Psoas muscle (tissue), 8 donors: ENCODE results near the gene ME2. TPM values are rescaled to one million over a fixed set of nuclear protein-coding genes. Genes with fewer than 3 reads are reported as not detected.
"Not testable (repeated sequence)": the region's sequence is repeated elsewhere in the genome, so short reads cannot be mapped to it uniquely, and the experiment has no call there.

Source experiments
- ATAC-seq, 4 donors: fragments of 200-7000 bp; cut with Tn5 transposase; one replicate each; pipeline ENCODE4 v1.9.1; 2020; ENCODE audit warnings: moderate library complexity in 3 of 4, mild to moderate bottlenecking in 2 of 4
- DNase-seq, 2 donors: peaks; one replicate each; pipeline ENCODE4 v3.0.0-alpha.2; 2020
- H3K27ac ChIP-seq: fragments of 200-600 bp; one replicate; pipeline ENCODE4 v1.8.0; 2022
- H3K27me3 ChIP-seq, 3 donors: fragments of 200-600 bp in 1 of 3; one replicate each; pipeline versions ENCODE4 v1.6.1 to v1.8.0; 2013 to 2022; ENCODE audit warnings: low read length in 2 of 3, mild to moderate bottlenecking in 2 of 3, moderate library complexity in 1 of 3; ENCODE audit not compliant: insufficient read depth in 3 of 3
- H3K36me3 ChIP-seq, 2 donors: fragments of 200-600 bp in 1 of 2; one replicate each; pipeline versions ENCODE4 v1.6.1 to v1.8.0; 2013 to 2022; ENCODE audit warnings: low read depth in 1 of 2, mild to moderate bottlenecking in 1 of 2, moderate library complexity in 1 of 2; ENCODE audit not compliant: insufficient read depth in 1 of 2
- H3K4me1 ChIP-seq: fragments of 200-600 bp; one replicate; pipeline ENCODE4 v1.8.0; 2022
- H3K4me3 ChIP-seq: fragments of 200-600 bp; one replicate; pipeline ENCODE4 v1.8.0; 2022; ENCODE audit warnings: mild to moderate bottlenecking
- H3K9me3 ChIP-seq: fragments of 200-600 bp; one replicate; pipeline ENCODE4 v1.8.0; 2022
- CTCF ChIP-seq: fragments of 200-600 bp; IDR thresholded peaks from one replicate; pipeline ENCODE4 v1.8.0; 2022; ENCODE audit warnings: antibody characterized with exemption
- WGBS, 3 donors: extraction: QIAGEN DNeasy Blood & Tissue Kit; methylation state at CpG; one replicate each; pipeline versions ENCODE4 v1.1.6 to v1.1.7; 2013; 5-methylcytosine and 5-hydroxymethylcytosine counted together
- intact Hi-C, 2 donors: fragments of 100-400 bp; cut with DNase I; formaldehyde crosslinking; loops; one replicate each; pipeline versions ENCODE4 v1.11.0 to v1.14.2; 2022
- polyA plus RNA-seq, 3 donors: library from polyadenylated mRNA; stranded (reverse); fragments of 200-250 nt; gene quantifications; one replicate each; pipeline ENCODE4 v1.2.3, GENCODE V29; 2013
- total RNA-seq, 4 donors: library from RNA; stranded (reverse); fragmentation: NEBNext Ultra II Directional in 2 of 4; extraction: Animal tissue kit (Norgen Biotek cat#: 25700) in 2 of 4; gene quantifications; one replicate each; pipeline versions ENCODE4 v1.2.1 to v1.2.4, GENCODE V29; 2021 to 2023
- donor health status: healthy with polysubstance abuse.
- donor health status: DM: no; HTN: no; CAD: no; lungs with moderate emphysema.
- donor health status: Bipolar disorder and iron deficiency.
- donor health status: healthy.
- donor health status: DM: yes; HTN: yes; CAD: no.
- donor health status: DM: no; HTN: no; CAD: no.
- donor health status: DM: no; HTN: no; CAD: no.
- donor health status: DM: yes; HTN: yes; CAD: no.

Gene ME2
- total and polyA plus RNA-seq, 7 donors, result 19.8 to 63.8 (median 35.1) TPM

GRCh38 chr18:50877545-50878265 lies 1.2 kb upstream of the ME2 start:
- TF ChIP-seq CTCF, result no peak
- peak in 1 of 4 donors; percentile 21 for ATAC-seq
- Histone ChIP-seq H3K4me1 (peaks cover 14% of the 10 kb centered on the region), H3K27ac (peak overlapping the region; percentile 90), H3K27me3 (no peaks in the 10 kb centered on the region), H3K36me3 (no peaks in the 10 kb centered on the region), H3K4me3 (peak overlapping the region; percentile 99), H3K9me3 (no peaks in the 10 kb centered on the region)
- no peak for DNase-seq
- WGBS, 3 donors, result 78 to 81% (median 80%) methylated on average over 8 of the region's 8 CpGs
- intact Hi-C loops, result loop anchor here (5.0 to 10.0 kb wide), 3 partner anchors 87 to 157 kb away; partner anchors contain the start of genes ELAC1 (in 2 of the 2) and SMAD4 (in 1 of the 2)

- H3K4me3 ChIP-seq, result peak overlapping the region; percentile 99
- H3K9me3 ChIP-seq, result no peaks in the 10 kb centered on the region
- no peaks in the 10 kb centered on the region for H3K27me3 ChIP-seq
- H3K4me1 ChIP-seq, result peaks cover 14% of the 10 kb centered on the region
- H3K27ac ChIP-seq, result peak overlapping the region; percentile 90
- no peak for TF ChIP-seq CTCF
- WGBS, 3 donors, result 0 to 1% (median 0%) methylated on average over 44 to 61 of the region's 61 CpGs
- DNase-seq (no peak), ATAC-seq (peak in 3 of 4 donors; percentile 4 to 11 (median 8))
- no peaks in the 10 kb centered on the region for H3K36me3 ChIP-seq
- intact Hi-C loops, result loop anchor here (5.0 to 10.0 kb wide), 3 partner anchors 85 to 155 kb away; partner anchors contain the start of genes ELAC1 (in 2 of the 2) and SMAD4 (in 1 of the 2)
These were observed 592 bp downstream of the ME2 start for GRCh38 chr18:50879302-50880118.

- H3K4me3 ChIP-seq, result peak overlapping the region; percentile 99
- no peaks in the 10 kb centered on the region for H3K27me3 ChIP-seq
- no peak for ATAC-seq
- 23 to 36% (median 31%) methylated on average over 6 of the region's 6 CpGs for WGBS, 3 donors
- no peak for TF ChIP-seq CTCF
- peaks cover 14% of the 10 kb centered on the region for H3K4me1 ChIP-seq
- no peak overlapping the region for H3K27ac ChIP-seq
- DNase-seq, result no peak
- H3K9me3 ChIP-seq, result no peaks in the 10 kb centered on the region
- intact Hi-C loops, result no loop called here
- H3K36me3 ChIP-seq, result no peaks in the 10 kb centered on the region
These were observed 1.2 kb downstream of the ME2 start for GRCh38 chr18:50880119-50880465.

- DNase-seq, H3K4me3 ChIP-seq, H3K27me3 ChIP-seq, H3K9me3 ChIP-seq, H3K27ac ChIP-seq, ATAC-seq, H3K36me3 ChIP-seq, intact Hi-C loops: not testable (repeated sequence)
- WGBS, 3 donors, result 94 to 95% (median 95%) methylated on average over 9 of the region's 9 CpGs
- H3K4me1 ChIP-seq, result peaks cover 14% of the 10 kb centered on the region
These were observed 2.0 kb downstream of the ME2 start for GRCh38 chr18:50880944-50881343.

GRCh38 chr18:50886929-50887328 lies 8.0 kb downstream of the ME2 start:
- DNase-seq (no peak), ATAC-seq (no peak)
- intact Hi-C loops, result no loop called here

More at GRCh38 chr18:50886929-50887328, 8.0 kb downstream of the ME2 start:
- Histone ChIP-seq H3K4me1 (no peaks in the 10 kb centered on the region), H3K27me3 (no peaks in the 10 kb centered on the region), H3K27ac (no peak overlapping the region), H3K4me3 (no peak overlapping the region), H3K9me3 (peaks cover 20% of the 10 kb centered on the region), H3K36me3 (peaks cover 0 to 11% of the 10 kb centered on the region in 2 donors)
- WGBS, 3 donors, result 96 to 98% (median 98%) methylated on average over 7 of the region's 7 CpGs
- TF ChIP-seq CTCF, result no peak
